GM18867 (cell line): ENCODE results near the gene CGREF1.
A peak's percentile ranks its signal among the peaks of the same experiment; 100 is the strongest.

ENCODE experiments used
- ATAC-seq: cut with Tn5 transposase; IDR thresholded peaks from one replicate; pipeline ENCODE4 v1.9.1; 2021; ENCODE audit warnings: mild to moderate bottlenecking, moderate library complexity; ENCODE audit not compliant: unreplicated experiment

Gene CGREF1

DNA sequence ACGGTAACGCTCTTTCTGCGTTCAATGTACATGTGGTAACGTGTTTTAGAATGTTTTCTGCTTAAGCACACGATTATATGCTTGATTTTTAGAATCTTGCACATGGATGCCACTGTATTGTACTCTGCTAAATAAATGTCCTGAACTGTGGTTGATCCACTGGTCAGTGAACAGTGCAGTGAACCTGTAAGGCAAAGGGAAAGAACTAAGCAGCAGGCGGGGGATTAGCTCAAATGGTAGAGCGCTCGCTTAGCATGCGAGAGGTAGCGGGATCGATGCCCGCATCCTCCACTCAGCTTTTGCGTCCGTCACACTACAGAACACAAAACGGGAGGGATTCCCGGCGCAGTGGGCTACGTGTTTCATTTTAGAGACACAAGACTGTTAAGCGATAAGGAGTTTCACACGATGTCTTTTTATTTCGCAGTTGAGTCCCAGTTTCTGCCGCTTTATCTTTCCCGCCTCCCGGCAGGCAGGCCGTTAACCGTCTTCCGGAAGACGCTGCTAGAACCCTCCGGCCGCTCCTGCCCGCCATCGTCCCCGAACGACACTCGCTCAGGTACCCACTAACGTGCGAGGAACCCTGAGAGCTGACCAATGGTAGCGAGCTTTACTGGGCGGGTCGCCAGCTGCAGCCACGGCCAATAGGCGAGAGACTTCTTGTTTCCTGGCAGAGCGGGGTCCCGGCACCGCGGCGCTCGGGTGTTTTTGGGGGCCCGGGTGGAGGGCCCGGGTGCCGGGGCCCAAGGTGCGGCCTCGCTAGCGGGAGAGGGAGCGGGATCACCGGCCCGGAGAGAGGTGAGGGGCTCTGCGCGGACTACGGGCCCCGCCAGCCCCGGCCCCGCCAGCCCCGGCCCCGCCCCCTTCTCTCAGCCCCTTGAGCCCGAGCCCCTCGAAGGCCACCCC lies 67.7 kb downstream of the CGREF1 start, which contains the start of gene AGBL5:
TSS of gene AGBL5 (plus strand) at position 673 of the 906 bp plus-strand sequence. CDS start 1,291 bp downstream, outside the sequence.
- ATAC-seq = peak; percentile 72
